Activated B cell treated with CpG ODN at 0.5 μM for 24 hours (primary cell): ENCODE results near the gene TXNRD2. TPM values are rescaled to one million over a fixed set of nuclear protein-coding genes. Genes with fewer than 3 reads are reported as not detected.

Experiments used
- ATAC-seq: fragments of 200-7000 bp; cut with Tn5 transposase; one replicate; pipeline ENCODE4 v1.10.0; 2021; ENCODE audit warnings: low read depth, mild to moderate bottlenecking, moderate library complexity
- CTCF ChIA-PET: fragments of 350-600 bp; sonication (Branson Sonifier 250); formaldehyde crosslinking; loops from one replicate; lab custom pipeline; 2021; ENCODE audit warnings: antibody characterized with exemption; lab: Charles Lee
- POLR2A ChIA-PET: fragments of 350-600 bp; sonication (Branson Sonifier 250); formaldehyde crosslinking; loops from one replicate; lab custom pipeline; 2021; ENCODE audit warnings: antibody characterized with exemption; lab: Charles Lee
- DNase-seq: peaks from one replicate; pipeline ENCODE4 v3.0.0; 2022
- H3K27ac Mint-ChIP-seq: one replicate; pipeline ENCODE4 v1.8.0; 2020; ENCODE audit warnings: mixed read lengths
- H3K27me3 Mint-ChIP-seq: one replicate; pipeline ENCODE4 v1.8.0; 2021; ENCODE audit warnings: mixed read lengths
- H3K36me3 Mint-ChIP-seq: one replicate; pipeline ENCODE4 v1.8.0; 2021; ENCODE audit warnings: low read depth, mixed read lengths
- H3K4me1 Mint-ChIP-seq: one replicate; pipeline ENCODE4 v1.8.0; 2021; ENCODE audit warnings: mixed read lengths
- H3K4me3 Mint-ChIP-seq: one replicate; pipeline ENCODE4 v1.8.0; 2020; ENCODE audit warnings: mild to moderate bottlenecking, mixed read lengths
- H3K9me3 Mint-ChIP-seq: one replicate; pipeline ENCODE4 v1.8.0; 2020; ENCODE audit warnings: mixed read lengths
- CTCF ChIP-seq: fragments of 200-600 bp; IDR thresholded peaks from one replicate; pipeline ENCODE4 v1.8.0; 2022; ENCODE audit warnings: antibody characterized with exemption, mild to moderate bottlenecking
- intact Hi-C: fragments of 100-400 bp; cut with micrococcal nuclease; formaldehyde crosslinking; loops from one replicate; pipeline ENCODE4 v1.15.1; 2024
- total RNA-seq: library from RNA; stranded (reverse); gene quantifications from 2 replicates; pipeline ENCODE4 v1.2.3, GENCODE V29; 2022

The TXNRD2 gene
- total RNA-seq, 1 donor from 2014 or later = 31.2 TPM

DNA sequence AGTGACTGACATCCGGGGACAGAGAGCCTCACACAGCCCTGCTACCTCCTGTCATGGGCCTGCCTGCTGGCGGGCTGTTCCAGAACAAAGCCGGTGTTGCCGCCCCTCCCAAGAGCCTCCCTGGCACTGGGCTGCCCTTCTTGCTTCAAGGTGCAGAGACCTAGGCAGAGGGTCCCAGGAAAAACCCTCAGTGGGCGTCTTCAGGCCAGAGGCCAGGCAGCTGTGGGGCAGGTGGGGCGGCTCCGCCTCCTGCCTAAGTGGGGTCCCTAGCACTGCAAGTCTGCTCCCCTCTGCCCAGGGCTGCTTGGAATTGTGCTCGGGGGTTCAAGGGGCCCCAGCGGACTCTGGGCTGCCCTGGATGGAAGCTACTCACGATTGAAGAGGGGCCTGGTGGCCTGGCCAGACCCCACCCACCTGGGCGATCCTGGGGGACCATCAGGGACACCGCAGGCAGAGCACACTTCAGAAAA is 66.5 kb downstream of the TXNRD2 start:
- ATAC-seq (no peak), DNase-seq (no peak)
- intact Hi-C loops = no loop called here
- Mint-ChIP-seq H3K4me3 (no peak overlapping the region), H3K4me1 (no peaks in the 10 kb centered on the region), H3K27me3 (no peaks in the 10 kb centered on the region), H3K36me3 (no peaks in the 10 kb centered on the region), H3K27ac (no peak overlapping the region), H3K9me3 (no peaks in the 10 kb centered on the region)
- no peak for TF ChIP-seq CTCF
- ChIA-PET CTCF (no interaction called here), POLR2A (no interaction called here)

GRCh38 chr22:19874307-19875060 is 67.1 kb downstream of the TXNRD2 start:
- H3K4me3 Mint-ChIP-seq = no peak overlapping the region
- H3K27me3 Mint-ChIP-seq = no peaks in the 10 kb centered on the region
- H3K36me3 Mint-ChIP-seq = no peaks in the 10 kb centered on the region
- TF ChIP-seq CTCF = no peak
- intact Hi-C loops = no loop called here
- POLR2A ChIA-PET = no interaction called here
- CTCF ChIA-PET = no interaction called here
- H3K27ac Mint-ChIP-seq = no peak overlapping the region
- no peak for DNase-seq
- no peaks in the 10 kb centered on the region for H3K9me3 Mint-ChIP-seq
- ATAC-seq = no peak
- no peaks in the 10 kb centered on the region for H3K4me1 Mint-ChIP-seq

- ATAC-seq (no peak), DNase-seq (no peak)
- ChIA-PET POLR2A (no interaction called here), CTCF (no interaction called here)
- no peaks in the 10 kb centered on the region for H3K36me3 Mint-ChIP-seq
- intact Hi-C loops = no loop called here
- no peaks in the 10 kb centered on the region for H3K9me3 Mint-ChIP-seq
- H3K4me1 Mint-ChIP-seq = no peaks in the 10 kb centered on the region
- TF ChIP-seq CTCF = no peak
- H3K27me3 Mint-ChIP-seq = no peaks in the 10 kb centered on the region
- no peak overlapping the region for H3K4me3 Mint-ChIP-seq
- H3K27ac Mint-ChIP-seq = no peak overlapping the region
Observed at GRCh38 chr22:19873960-19874306, 67.7 kb downstream of the TXNRD2 start.

DNA sequence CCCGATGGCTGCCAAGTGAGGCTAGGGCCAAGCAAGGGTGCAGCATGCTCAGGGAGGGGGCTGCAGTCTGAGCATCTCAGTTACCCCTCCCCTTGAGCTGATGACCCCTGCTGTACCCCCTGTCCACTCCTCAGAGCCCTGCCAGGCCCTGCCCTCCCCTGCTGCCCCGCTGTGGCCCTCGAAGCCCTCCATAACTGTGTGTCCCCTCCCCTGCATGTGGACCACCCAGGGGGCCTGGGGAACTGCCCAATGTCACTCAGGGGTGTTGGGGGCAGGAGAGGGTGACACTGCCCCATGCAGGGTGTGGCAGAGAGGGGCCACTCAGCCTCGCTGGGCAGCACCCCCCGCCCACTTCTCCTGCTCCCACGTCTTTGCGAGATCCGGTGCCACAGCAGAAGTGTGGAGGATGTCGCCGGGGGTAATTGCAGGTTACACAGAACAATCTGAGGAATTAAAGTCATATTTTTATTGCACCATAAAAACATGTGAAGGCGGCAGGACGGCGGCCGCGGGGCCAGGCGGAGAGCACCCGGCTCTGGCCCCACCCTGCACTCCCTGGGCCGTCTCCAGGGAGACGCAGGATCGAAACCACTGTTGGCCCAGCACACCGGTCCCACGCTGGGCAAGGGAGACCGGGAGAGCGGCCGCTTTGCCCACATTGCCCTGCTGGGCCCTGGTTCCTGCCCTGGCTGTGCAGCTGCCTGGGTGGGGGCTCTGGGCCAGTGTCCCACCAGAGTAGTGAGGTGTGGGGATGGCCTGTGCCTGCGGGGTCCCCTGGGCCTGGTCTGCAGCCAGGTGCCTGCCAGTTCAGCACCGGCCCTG is 68.3 kb downstream of the TXNRD2 start:
- no peak for TF ChIP-seq CTCF
- Mint-ChIP-seq H3K36me3 (no peaks in the 10 kb centered on the region), H3K4me3 (no peak overlapping the region), H3K9me3 (no peaks in the 10 kb centered on the region), H3K27ac (no peak overlapping the region), H3K27me3 (no peaks in the 10 kb centered on the region), H3K4me1 (no peaks in the 10 kb centered on the region)
- intact Hi-C loops = no loop called here
- CTCF ChIA-PET = no interaction called here
- ATAC-seq (no peak), DNase-seq (no peak)
- POLR2A ChIA-PET = no interaction called here

GRCh38 chr22:19872779-19873137 is 68.9 kb downstream of the TXNRD2 start:
- CTCF ChIA-PET = no interaction called here
- no peak for DNase-seq
- Mint-ChIP-seq H3K27me3 (no peaks in the 10 kb centered on the region), H3K4me1 (no peaks in the 10 kb centered on the region), H3K9me3 (no peaks in the 10 kb centered on the region), H3K27ac (no peak overlapping the region), H3K36me3 (no peaks in the 10 kb centered on the region), H3K4me3 (no peak overlapping the region)
- no peak for TF ChIP-seq CTCF
- POLR2A ChIA-PET = no interaction called here
- ATAC-seq = no peak
- intact Hi-C loops = no loop called here
